Activated T-cell treated with anti-CD3 and anti-CD28 coated beads, Interleukin-2, amount 50 U/mL, for 4 hours (primary cell): ENCODE measurements around the gene MYBPC2. TPM values are rescaled to one million over a fixed set of nuclear protein-coding genes. Genes with fewer than 3 reads are reported as not detected.
A peak's percentile ranks its signal among the peaks of the same experiment; 100 is the strongest.
"Not testable (repeated sequence)": the region's sequence is repeated elsewhere in the genome, so short reads cannot be mapped to it uniquely, and the experiment has no call there.

Experiments
- ATAC-seq, 2 donors: fragments of 200-7000 bp; cut with Tn5 transposase; one replicate each; pipeline ENCODE4 v1.10.0; 2021
- DNase-seq: peaks from one replicate; pipeline ENCODE4 v3.0.0-alpha.2; 2020
- H3K27me3 Mint-ChIP-seq: one replicate; pipeline ENCODE4 v1.8.0; 2021; ENCODE audit warnings: low read depth, mixed read lengths
- H3K36me3 Mint-ChIP-seq: one replicate; pipeline ENCODE4 v1.8.0; 2022; ENCODE audit warnings: mixed read lengths; ENCODE audit not compliant: insufficient read depth
- H3K4me1 Mint-ChIP-seq: one replicate; pipeline ENCODE4 v1.8.0; 2021; ENCODE audit warnings: low read depth, mixed read lengths
- H3K4me3 Mint-ChIP-seq: one replicate; pipeline ENCODE4 v1.8.0; 2021; ENCODE audit warnings: mild to moderate bottlenecking, moderate library complexity, mixed read lengths
- H3K9me3 Mint-ChIP-seq: one replicate; pipeline ENCODE4 v1.8.0; 2021; ENCODE audit warnings: mixed read lengths
- total RNA-seq, 3 donors: library from RNA; stranded (reverse); gene quantifications; one replicate each; pipeline ENCODE4 v1.2.1, GENCODE V29; 2021

Gene MYBPC2
- total RNA-seq = under 1 TPM in 2 of 3 donors, not detected in 1; 0.08 to 0.60 TPM

DNA sequence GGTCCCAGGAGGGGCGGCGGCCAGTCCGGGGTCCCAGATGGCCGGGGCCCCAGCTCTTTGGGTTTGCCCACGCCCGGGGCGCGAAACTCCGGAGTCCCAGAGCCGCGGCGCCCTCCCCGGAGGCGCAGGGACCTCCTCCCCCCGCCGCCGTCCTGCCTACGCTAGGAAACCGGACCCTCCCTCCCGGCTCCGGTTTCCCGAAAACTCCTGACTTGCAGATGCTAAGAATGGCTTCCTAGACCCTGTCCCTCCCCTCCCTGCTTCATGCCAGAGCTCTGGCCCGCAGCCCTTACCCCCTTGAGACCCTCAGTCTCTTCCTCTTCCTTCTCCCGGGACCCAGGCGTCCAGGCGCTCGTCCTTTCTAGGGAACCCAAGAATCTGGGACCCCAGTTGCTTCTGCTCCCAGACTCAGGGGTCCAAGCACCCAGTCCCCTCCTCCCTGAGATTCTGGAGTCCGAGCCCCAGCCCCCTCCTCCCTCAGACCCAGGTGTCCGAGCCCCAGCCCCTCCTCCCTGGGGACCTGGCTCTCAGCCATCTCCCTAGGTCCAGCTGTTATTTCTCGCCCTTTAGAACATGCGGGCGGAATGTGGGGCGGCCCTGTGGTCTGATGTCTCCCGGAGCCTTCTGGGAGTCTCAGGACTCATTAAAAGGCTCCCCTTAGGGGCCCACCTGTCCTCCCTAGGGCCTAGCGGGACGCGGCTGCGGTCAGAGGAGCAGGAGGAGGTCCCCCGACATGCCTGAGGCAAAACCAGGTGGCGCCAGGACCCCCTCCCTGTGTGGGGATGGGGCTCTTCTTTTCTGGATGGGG is at the start of gene MYBPC2:
Gene MYBPC2 (plus strand): TSS at position 672 of the 808 bp plus-strand sequence. CDS start 62 bp downstream, at position 734.
- Mint-ChIP-seq H3K27me3 (peaks cover 19% of the 10 kb centered on the region), H3K4me3 (peak within 1 kb of the TSS; percentile 86), H3K36me3 (no peaks in the 10 kb centered on the region), H3K9me3 (no peaks in the 10 kb centered on the region), H3K4me1 (peaks cover 16% of the 10 kb centered on the region)
- DNase-seq (no peak), ATAC-seq (peak; percentile 11 to 14)

DNA sequence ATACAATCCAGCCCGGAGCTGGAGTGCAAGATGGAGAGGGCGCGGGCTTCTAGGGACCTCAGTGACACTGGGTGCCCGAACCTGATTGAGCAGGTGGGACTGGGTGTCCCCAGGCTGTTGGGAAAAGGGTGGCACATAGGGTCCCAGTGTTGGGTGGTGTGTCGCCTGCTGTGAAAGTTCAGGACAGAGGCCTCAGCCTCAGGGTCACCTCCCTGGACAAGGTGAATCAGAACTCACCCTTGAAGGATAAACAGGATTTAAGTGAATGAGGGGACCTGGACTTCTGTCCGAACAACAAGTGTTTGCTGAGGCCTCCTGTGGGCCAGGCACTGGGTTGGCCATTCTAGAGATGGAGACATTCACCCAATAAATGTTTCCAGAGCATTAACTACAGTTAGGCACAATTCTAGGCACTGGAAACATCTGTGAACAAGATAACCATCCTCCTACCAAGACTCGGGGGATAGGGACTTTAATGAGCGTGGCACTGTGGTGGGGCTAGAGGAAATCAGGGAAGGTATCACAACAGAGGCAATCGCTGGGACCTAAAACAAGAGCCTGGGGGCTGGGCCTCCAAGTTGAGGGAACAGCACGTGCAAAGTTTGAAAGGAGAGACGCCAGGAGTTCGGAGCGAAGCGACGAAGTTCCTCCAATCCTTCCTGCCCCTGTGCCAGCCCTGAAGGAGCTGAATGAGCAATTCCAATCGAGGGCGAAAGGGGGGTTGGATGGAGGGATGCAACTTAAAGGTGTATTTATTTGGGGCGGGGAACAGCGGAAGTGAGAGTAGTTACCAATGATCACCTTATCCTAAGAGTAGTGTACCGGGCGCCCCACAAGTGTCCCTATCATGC is 49.5 kb upstream of the MYBPC2 start:
- H3K4me3 Mint-ChIP-seq = peak overlapping the region; percentile 96
- H3K27me3 Mint-ChIP-seq = no peaks in the 10 kb centered on the region
- H3K4me1 Mint-ChIP-seq = peaks cover 28% of the 10 kb centered on the region
- ATAC-seq (peak in 1 of 2 donors; percentile 19), DNase-seq (no peak)
- no peaks in the 10 kb centered on the region for H3K9me3 Mint-ChIP-seq
- peaks cover 31% of the 10 kb centered on the region for H3K36me3 Mint-ChIP-seq

DNA sequence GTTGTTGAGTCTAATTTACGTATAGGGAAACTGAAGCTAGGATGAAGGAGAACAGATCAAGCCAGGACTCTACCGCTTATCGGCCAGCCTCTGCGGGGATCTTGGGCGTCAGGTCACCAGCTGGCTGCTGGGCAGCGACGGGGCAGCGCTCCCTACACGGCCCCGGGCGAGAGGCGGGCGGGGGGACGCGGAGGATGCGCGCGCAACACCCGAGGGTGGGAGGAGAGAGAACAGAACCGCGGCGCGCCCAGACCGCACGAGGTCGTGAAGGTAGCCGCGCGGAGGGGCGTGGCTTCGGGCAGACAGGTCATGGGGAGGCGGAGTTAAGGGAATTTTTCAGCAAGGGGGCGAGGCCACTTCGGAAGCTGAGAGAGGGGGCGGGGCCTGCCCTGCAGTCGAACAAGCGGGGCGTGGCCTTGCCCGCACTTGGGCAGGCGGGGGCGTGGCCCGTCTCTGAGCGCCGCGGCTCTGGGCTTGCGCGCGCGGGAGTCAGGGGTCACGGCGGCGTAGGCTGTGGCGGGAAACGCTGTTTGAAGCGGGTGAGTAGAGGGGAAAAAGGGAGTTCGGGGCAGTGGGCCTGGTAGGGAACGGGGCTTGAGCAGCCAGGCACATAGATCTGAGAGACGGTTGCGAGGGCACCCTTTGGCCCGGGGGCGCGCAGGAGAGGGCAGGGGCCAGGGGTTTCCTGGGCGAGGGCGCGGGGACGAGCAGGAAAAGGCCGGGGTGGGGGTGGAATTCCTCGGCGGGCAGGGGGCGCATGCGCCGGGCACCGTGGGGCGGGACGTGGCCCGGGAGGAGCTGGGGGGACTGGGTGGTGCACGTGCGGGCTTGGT is 48.6 kb upstream of the MYBPC2 start, which contains the start of gene POLD1:
Gene POLD1 (plus strand): TSS at position 496 of the 833 bp plus-strand sequence. CDS start 14,505 bp downstream, outside the sequence.
- Mint-ChIP-seq H3K4me3 (peak within 1 kb of the TSS; percentile 96), H3K9me3 (no peaks in the 10 kb centered on the region), H3K36me3 (peaks cover 28% of the 10 kb centered on the region), H3K27me3 (no peaks in the 10 kb centered on the region), H3K4me1 (peaks cover 28% of the 10 kb centered on the region)
- peak; percentile 90 for ATAC-seq
- DNase-seq = peak; percentile 99

DNA sequence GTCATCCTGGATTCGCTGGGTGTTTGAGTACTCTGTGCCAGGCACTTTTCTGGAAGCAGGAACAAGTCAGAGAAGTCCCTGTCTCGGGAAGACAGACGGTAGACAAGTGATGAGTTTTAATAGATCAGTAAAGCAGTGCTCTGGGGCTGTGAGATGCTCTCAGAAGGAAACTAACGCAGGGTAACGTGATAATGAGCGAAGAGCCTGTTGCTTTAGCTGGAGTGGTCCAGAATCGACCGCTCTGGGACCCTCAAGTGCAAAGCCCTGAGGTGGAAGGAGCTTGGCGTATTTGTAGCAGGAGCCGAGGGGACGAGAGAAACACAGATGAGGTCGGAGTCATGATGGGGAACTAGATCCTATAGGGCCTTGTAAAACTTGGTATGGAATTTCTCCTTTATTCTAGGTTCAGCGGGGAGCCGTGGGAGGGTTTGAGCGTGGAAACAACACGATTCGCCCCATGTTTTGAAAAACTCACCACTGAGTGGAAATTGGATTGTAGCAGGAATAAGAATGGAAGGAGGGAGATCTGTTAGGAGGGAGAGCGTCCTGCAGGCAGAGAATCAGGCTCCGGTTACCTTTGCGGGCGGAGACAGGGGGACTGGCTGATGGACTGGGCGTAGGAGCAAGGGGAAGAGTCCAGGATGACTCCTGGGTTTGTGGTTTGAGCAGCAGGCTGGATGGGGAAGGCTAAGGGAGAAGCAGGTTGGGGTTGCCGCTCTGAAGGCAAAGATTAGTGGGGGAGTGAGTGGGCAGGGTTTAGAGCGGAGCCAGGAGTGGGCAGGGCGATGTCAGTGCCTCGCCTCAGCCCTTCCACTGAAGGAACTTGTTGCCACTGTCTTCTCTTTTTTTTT is 47.8 kb upstream of the MYBPC2 start:
- no peaks in the 10 kb centered on the region for H3K27me3 Mint-ChIP-seq
- peaks cover 28% of the 10 kb centered on the region for H3K4me1 Mint-ChIP-seq
- H3K9me3 Mint-ChIP-seq = no peaks in the 10 kb centered on the region
- H3K36me3 Mint-ChIP-seq = peaks cover 20% of the 10 kb centered on the region
- ATAC-seq = no peak
- DNase-seq = no peak
- peak overlapping the region; percentile 96 for H3K4me3 Mint-ChIP-seq

DNA sequence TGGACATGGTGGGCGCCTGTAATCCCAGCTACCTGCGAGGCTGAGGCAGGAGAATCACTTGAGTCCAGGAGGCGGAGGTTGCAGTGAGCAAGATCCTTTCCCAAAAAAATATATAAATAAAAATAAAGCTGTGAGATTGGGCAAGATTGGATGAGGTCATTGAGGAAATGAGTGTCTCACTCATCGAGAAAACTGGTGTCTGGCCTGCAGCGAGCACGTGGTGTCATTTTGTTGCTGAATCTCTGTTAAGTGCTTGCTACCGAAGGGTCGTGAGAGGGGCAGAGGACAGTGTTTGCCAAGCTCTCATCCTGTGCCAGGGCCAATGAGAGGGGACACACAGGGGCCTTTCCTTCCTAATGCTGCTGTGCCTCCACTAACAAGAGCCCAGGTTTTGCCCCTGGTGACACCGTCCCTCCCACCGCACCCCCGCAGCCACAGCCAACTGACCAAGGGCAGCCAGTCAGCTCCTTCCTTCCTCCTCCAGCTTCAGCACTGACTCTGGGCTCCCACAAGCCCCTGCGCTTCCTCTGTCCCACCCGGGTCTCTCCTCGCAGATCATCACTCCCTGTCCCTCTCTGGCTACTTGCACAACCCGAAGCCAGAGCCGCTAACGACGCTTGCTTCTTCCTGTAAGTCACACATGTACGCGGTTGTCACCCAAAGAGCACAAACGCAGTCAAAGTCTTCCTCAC is 45.4 kb upstream of the MYBPC2 start:
- Mint-ChIP-seq H3K4me3 (peak overlapping the region; percentile 45), H3K9me3 (no peaks in the 10 kb centered on the region), H3K4me1 (peaks cover 28% of the 10 kb centered on the region), H3K36me3 (peaks cover 17% of the 10 kb centered on the region), H3K27me3 (no peaks in the 10 kb centered on the region)
- no peak for DNase-seq
- ATAC-seq = no peak

DNA sequence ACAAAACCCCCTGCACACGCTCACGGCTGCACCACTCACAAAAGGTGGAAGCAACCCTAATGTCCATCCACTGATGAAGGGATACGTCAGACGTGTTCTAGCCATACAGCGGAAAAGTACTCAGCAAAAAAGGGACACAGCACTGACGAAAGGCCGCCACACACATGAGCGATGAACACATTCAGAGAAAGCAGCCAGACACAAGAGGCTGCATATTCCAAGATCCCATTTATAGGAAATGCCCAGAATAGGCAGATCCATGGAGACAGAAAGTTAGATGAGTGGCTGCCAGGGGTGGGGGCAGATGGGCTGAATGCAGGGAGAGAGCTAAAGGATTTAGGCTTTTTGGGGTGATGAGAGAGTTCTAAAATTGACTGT is 44.8 kb upstream of the MYBPC2 start:
- no peak for ATAC-seq
- Mint-ChIP-seq H3K4me3 (peak overlapping the region; percentile 45), H3K4me1 (peaks cover 28% of the 10 kb centered on the region), H3K36me3 (peaks cover 17% of the 10 kb centered on the region), H3K9me3 (no peaks in the 10 kb centered on the region), H3K27me3 (no peaks in the 10 kb centered on the region)
- DNase-seq = no peak

DNA sequence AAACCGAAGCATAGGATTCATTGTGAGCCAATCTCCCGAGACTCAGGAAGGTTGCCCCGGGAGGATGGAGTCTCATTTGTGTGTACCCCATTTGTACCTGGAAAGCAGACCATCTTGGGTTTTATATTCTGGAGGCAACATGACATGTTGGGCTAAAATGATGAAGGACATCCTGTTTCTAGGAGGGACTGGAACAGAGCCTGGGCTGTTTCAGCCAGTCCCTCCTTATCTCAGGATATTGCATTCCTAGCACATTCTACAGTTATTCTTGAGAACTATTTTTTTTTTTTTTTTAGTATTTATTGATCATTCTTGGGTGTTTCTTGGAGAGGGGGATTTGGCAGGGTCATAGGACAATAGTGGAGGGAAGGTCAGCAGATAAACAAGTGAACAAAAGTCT is 42.4 kb upstream of the MYBPC2 start:
- H3K9me3 Mint-ChIP-seq, H3K27me3 Mint-ChIP-seq, H3K4me3 Mint-ChIP-seq, ATAC-seq, DNase-seq, H3K4me1 Mint-ChIP-seq: not testable (repeated sequence)
- peaks cover 17% of the 10 kb centered on the region for H3K36me3 Mint-ChIP-seq

DNA sequence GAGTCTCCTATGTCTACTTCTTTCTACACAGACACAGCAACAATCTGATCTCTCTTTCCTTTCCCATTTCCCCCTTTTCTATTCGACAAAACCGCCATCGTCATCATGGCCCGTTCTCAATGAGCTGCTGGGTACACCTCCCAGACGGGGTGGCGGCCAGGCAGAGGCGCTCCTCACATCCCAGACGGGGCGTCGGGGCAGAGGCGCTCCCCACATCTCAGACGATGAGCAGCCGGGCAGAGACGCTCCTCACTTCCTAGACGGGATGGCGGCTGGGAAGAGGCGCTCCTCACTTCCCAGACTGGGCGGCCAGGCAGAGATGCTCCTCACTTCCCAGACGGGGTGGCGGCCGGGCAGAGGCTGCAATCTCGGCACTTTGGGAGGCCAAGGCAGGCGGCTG is 41.7 kb upstream of the MYBPC2 start:
- H3K36me3 Mint-ChIP-seq = peaks cover 19% of the 10 kb centered on the region
- not testable (repeated sequence) for H3K27me3 Mint-ChIP-seq, ATAC-seq, H3K9me3 Mint-ChIP-seq, H3K4me1 Mint-ChIP-seq, H3K4me3 Mint-ChIP-seq, DNase-seq

DNA sequence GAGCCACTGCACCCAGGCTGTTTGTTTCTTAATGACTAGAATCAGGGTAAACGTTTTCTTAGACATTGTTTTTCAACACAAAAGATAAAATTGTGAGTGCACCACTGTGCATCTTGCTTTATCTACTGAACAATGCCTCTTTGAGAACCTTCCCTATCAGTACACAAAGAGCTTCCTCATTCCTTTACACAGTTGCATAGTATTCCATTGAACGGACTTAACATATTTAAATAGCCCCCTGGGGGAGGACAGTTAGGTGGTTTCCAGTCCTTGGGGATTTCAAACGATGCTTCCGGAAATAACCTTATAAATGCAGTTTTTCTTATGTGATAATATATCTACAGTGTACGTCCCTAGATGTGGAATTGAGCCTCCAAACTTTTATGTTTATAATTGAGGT is 39.9 kb upstream of the MYBPC2 start:
- no peak overlapping the region for H3K4me3 Mint-ChIP-seq
- no peaks in the 10 kb centered on the region for H3K9me3 Mint-ChIP-seq
- H3K4me1 Mint-ChIP-seq = peaks cover 1% of the 10 kb centered on the region
- ATAC-seq (no peak), DNase-seq (no peak)
- H3K27me3 Mint-ChIP-seq = no peaks in the 10 kb centered on the region
- peaks cover 15% of the 10 kb centered on the region for H3K36me3 Mint-ChIP-seq

DNA sequence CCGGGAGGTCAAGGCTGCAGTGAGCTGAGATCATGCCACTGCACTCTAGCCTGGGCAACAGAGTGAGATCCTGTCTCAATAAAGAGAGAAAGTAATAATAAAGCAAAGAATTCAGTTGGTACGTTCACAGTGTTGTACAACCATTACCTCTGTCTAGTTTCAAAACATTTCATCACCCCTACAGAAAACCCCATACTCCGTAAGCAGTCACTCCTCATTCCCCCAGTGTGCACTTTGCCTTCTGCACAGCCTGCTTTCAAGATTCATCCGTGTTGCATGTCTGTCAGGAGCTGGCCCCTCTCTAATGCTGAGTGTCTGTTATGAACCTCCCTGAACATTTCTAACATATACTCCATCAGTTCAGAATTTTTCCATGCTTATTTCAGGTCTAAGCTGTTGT is 39.1 kb upstream of the MYBPC2 start:
- no peaks in the 10 kb centered on the region for H3K9me3 Mint-ChIP-seq

DNA sequence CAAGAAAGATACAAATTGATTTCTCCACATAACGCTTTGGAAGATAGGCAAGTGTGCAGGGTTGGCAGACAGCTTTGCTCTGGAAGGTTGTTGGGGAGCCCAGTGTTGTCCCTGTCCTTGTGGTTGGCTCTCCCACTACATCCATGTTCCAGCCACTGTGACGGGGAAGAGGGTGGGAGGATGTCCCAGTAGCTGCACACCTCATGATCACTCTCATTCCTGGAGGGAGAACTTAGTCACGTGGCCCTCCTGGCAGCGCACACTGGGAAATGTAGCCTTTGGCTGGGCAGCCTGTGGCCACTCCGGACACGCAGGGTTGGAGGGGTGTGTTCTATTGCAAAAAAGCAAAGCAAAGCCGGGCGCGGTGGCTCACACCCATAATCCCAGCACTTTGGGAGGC is 38.7 kb upstream of the MYBPC2 start:
- ATAC-seq (no peak), DNase-seq (no peak)
- Mint-ChIP-seq H3K4me3 (no peak overlapping the region), H3K9me3 (no peaks in the 10 kb centered on the region), H3K4me1 (no peaks in the 10 kb centered on the region), H3K36me3 (peaks cover 14% of the 10 kb centered on the region), H3K27me3 (no peaks in the 10 kb centered on the region)

More for the DNA sequence above, 39.1 kb upstream of the MYBPC2 start:
- no peak for ATAC-seq
- Mint-ChIP-seq H3K36me3 (peaks cover 13% of the 10 kb centered on the region), H3K4me3 (no peak overlapping the region), H3K4me1 (no peaks in the 10 kb centered on the region), H3K27me3 (no peaks in the 10 kb centered on the region)
- no peak for DNase-seq

DNA sequence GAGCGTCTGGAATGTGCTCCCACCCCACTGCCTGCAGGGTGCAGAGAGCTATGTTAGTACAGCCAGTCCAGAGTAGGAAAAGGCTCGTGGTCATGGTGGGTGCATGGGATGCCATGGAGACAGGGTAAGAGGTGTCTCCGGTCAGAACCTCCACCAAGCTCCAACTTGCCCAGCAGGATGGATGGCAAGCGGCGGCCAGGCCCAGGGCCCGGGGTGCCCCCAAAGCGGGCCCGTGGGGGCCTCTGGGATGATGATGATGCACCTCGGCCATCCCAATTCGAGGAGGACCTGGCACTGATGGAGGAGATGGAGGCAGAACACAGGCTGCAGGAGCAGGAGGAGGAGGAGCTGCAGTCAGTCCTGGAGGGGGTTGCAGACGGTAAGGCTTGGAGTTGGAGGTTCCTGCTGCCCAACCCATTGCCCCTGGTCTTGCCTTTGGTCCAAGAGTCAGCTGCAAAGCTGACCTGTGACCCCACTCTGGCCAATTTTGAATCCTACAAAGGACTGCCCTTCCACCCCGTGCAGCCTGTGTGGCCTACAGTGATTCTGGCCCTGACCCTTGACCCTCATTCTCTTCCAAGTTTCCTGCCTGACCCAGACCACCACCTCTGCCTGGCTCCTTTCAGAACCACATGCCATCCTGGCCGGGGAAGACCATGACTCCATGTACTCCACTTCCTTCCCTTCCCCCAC is 33.9 kb upstream of the MYBPC2 start:
- H3K9me3 Mint-ChIP-seq = no peaks in the 10 kb centered on the region
- H3K36me3 Mint-ChIP-seq = peaks cover 8% of the 10 kb centered on the region
- H3K27me3 Mint-ChIP-seq = no peaks in the 10 kb centered on the region
- DNase-seq (no peak), ATAC-seq (no peak)
- H3K4me1 Mint-ChIP-seq = no peaks in the 10 kb centered on the region
- no peak overlapping the region for H3K4me3 Mint-ChIP-seq
